Measurements from ENCODE around the gene SNIP1.
"Not testable (repeated sequence)": the region's sequence is repeated elsewhere in the genome, so short reads cannot be mapped to it uniquely, and the experiment has no call there.

SNIP1 gene

DNA sequence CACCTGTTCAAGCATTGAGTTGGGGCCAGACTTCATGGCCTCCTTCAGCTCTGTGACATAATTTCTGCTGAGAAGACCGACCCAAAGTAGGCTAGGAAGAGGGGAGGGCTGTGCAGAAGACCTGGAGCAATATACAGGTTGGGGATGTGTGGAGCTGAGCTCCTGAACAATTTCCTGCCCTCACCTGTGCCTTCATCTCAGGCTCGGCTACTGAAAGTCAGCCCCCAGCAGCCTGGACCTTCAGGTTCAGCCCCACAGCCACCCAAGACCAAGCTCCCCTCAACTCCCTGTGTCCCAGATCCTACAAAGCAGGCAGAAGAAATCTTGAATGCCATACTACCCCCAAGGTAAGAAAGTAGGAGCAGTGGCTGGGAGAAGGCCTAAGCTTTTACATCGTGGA is 3.3 kb upstream of the SNIP1 start:
- DNase-seq (ENCODE audit: low read depth): no peak
- TF ChIP-seq, protein P1, sequence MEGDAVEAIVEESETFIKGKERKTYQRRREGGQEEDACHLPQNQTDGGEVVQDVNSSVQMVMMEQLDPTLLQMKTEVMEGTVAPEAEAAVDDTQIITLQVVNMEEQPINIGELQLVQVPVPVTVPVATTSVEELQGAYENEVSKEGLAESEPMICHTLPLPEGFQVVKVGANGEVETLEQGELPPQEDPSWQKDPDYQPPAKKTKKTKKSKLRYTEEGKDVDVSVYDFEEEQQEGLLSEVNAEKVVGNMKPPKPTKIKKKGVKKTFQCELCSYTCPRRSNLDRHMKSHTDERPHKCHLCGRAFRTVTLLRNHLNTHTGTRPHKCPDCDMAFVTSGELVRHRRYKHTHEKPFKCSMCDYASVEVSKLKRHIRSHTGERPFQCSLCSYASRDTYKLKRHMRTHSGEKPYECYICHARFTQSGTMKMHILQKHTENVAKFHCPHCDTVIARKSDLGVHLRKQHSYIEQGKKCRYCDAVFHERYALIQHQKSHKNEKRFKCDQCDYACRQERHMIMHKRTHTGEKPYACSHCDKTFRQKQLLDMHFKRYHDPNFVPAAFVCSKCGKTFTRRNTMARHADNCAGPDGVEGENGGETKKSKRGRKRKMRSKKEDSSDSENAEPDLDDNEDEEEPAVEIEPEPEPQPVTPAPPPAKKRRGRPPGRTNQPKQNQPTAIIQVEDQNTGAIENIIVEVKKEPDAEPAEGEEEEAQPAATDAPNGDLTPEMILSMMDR (conservative IDR thresholded peaks at IDR 0.05; ENCODE audit: low read length): no peak
- H3K4me3 ChIP-seq (ENCODE audit: low read length): peak overlapping the region; percentile 51; the same call in 1 of the 2 replicates

DNA sequence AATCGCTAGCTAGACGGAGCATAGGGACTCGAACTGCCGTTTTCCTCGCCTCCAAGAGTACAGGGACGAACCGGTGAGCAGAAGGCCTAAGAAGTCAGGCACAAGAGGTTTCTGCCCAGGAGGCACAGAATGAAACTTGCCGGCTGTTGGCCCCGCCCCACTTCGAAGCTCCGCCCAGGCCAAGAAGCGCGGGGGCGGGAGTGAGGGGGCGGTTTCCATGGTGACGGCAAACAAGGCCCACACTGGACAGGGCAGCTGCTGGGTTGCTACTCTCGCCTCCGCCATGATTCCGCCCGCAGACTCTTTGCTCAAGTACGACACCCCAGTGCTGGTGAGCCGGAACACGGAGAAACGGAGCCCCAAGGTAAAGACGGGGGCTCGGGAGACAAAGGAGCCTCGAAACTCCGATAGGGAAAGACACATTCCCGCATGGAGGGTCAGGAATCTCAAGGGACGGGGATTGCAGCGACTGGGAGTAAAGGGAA is 2.7 kb upstream of the SNIP1 start, which contains the start of gene DNALI1:
DNALI1 (plus strand) TSS at position 229 of the 485 bp plus-strand sequence; CDS start at position 284, 55 bp downstream.
- peak; percentile 77 for DNase-seq (ENCODE audit: low read depth)
- TF ChIP-seq, protein P1 (conservative IDR thresholded peaks at IDR 0.05; ENCODE audit: low read length): no peak
- H3K4me3 ChIP-seq (ENCODE audit: low read length): peak within 1 kb of the TSS; percentile 51

DNA sequence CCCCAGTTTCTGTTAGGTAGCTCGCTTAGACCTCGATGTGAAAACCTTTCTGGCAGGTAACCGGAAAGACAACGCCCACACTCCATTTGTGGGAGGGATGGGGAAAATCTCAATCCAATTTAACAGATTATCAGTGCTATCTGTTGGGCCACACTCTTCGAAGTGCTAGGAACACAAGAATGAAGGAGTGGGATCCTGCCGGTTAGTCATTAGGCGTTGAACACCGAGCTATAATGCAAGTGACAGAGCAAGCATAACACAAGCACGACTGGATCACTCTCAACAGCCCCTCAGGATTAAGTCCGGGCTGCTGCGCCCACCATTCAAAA is 531 bp downstream of the SNIP1 start:
- TF ChIP-seq, protein P1 (conservative IDR thresholded peaks at IDR 0.05; ENCODE audit: low read length): no peak
- peak overlapping the region; percentile 100 for H3K4me3 ChIP-seq (ENCODE audit: low read length)
- DNase-seq (ENCODE audit: low read depth): no peak

DNA sequence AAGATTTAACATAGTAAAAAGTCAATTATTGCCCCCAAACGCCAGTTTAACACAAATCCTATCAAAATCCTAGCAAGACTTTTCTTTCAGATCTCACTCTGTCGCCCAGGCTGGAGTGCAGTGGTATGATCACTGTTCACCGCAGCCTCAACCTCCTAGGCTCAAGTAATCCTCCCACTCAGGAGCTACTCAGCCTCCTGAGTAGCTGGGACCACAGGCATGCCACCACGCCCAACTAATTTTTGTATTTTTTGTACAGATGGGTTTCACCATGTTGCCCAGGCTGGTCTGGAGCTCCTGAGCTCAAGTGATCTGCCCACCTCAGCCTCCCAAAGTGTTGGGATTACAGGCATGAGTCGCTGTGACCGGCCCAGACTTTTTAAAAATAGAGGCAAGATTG is 4.8 kb downstream of the SNIP1 start:
- TF ChIP-seq, protein P1 (conservative IDR thresholded peaks at IDR 0.05; ENCODE audit: low read length): no peak
- no peak for DNase-seq (ENCODE audit: low read depth)
- no peak overlapping the region for H3K4me3 ChIP-seq (ENCODE audit: low read length)

DNA sequence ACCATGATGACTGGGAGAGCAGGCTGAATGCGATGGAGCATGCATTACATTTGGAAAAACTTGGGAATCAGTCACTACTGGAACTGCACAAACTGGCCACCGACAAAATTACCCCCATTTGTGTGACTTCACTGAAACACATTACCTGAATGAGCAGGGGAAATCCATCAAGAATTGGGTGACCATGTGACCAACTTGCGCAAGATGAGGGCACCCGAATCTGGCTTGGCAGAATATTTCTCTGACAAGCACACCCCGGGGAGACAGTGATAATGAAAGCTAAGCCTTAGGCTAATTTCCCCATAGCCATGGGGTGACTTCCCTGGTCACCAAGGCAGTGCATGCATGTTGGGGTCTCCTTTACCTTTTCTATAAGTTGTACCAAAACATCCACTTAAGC is 9.1 kb downstream of the SNIP1 start:
- DNase-seq (ENCODE audit: low read depth): no peak
- no peak overlapping the region for H3K4me3 ChIP-seq (ENCODE audit: low read length)
- TF ChIP-seq, protein P1 (conservative IDR thresholded peaks at IDR 0.05; ENCODE audit: low read length): no peak

DNA sequence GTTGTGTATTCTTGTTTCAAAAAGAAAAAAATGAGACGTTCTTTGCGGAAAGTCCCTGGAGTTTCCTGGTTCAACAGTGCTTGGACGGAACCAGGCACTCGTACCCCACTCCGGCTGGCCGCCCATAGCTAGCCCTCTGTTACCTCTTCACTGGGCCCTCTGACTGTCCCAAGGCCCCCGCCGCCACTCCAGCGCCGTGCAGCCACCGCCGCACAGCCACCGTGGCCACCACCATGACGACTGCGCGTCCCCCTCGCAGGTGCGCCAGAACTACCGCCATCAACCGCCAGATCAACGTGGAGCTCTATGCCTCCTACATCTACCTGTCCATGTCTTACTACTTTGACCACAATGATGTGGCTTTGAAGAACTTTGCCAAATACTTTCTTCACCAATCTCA is 9.6 kb downstream of the SNIP1 start:
- H3K4me3 ChIP-seq (ENCODE audit: low read length): no peak overlapping the region
- TF ChIP-seq, protein P1 (conservative IDR thresholded peaks at IDR 0.05; ENCODE audit: low read length): no peak
- no peak for DNase-seq (ENCODE audit: low read depth)

DNA sequence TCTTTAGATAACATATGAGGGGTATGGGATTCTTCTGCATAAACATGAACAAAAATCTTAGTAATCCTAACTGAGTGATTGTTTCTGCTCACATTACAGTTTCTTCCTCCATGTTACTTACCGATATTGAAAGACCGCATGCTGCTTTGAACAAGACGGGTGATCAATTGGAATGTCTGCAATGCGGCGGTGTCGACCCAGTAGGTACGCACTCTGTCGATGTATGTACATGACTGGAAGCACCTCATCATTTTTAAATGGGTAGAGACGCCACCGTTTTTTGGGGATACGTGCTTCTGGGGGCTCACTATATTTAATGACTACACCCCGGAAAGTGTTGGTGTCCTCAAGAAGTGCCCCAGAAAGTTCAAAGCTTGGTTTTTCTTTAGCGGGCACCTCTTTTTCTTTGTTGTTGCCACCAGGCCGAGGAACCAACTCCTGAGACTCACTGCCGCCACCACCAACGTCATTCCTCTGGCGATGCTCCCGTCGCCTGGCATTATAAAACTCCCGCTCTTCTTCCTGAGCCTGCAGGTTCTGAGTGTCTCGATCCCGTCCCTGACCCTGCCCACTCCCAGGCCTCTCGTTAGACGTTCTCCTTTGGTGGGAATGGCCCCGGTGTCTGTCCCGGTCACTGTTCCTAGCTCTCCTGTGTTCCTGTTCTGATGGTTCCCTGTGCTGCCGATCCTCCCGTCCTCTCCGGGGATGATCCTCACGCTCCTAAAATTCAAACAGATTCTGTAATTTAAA is 13.9 kb downstream of the SNIP1 start:
- no peak overlapping the region for H3K4me3 ChIP-seq (ENCODE audit: low read length)
- TF ChIP-seq, protein P1 (conservative IDR thresholded peaks at IDR 0.05; ENCODE audit: low read length): no peak
- DNase-seq (ENCODE audit: low read depth): no peak

DNA sequence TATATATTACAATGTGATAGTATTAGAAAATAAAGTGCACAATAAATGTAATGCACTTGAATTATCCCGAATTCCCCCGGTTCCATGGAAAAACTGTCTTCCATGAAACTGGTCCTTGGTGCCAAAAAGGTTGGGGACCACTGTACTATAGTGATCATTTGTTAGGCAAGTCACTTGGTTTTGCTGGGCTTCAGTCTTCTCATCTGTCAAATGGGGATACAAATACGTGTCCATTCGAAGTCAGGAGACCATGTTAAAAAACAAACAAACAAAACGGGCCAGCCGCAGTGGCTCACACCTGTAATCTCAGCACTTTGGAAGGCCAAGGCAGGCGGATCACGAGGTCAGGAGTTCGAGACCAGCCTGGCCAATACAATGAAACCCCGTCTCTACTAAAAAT is 14.9 kb downstream of the SNIP1 start:
- DNase-seq (ENCODE audit: low read depth); H3K4me3 ChIP-seq (ENCODE audit: low read length): not testable (repeated sequence)

All from AG10803 (cell line).